Activated B cell treated with CpG ODN at 0.5 μM for 24 hours (primary cell): ENCODE measurements around the gene LEFTY2. TPM values are rescaled to one million over a fixed set of nuclear protein-coding genes. Genes with fewer than 3 reads are reported as not detected.
"Not testable (repeated sequence)": the region's sequence is repeated elsewhere in the genome, so short reads cannot be mapped to it uniquely, and the experiment has no call there.

Experiments
- ATAC-seq: fragments of 200-7000 bp; cut with Tn5 transposase; one replicate; pipeline ENCODE4 v1.10.0; 2021; ENCODE audit warnings: low read depth, mild to moderate bottlenecking, moderate library complexity
- CTCF ChIA-PET: fragments of 350-600 bp; sonication (Branson Sonifier 250); formaldehyde crosslinking; loops from one replicate; lab custom pipeline; 2021; ENCODE audit warnings: antibody characterized with exemption; lab: Charles Lee
- POLR2A ChIA-PET: fragments of 350-600 bp; sonication (Branson Sonifier 250); formaldehyde crosslinking; loops from one replicate; lab custom pipeline; 2021; ENCODE audit warnings: antibody characterized with exemption; lab: Charles Lee
- DNase-seq: peaks from one replicate; pipeline ENCODE4 v3.0.0; 2022
- H3K27ac Mint-ChIP-seq: one replicate; pipeline ENCODE4 v1.8.0; 2020; ENCODE audit warnings: mixed read lengths
- H3K27me3 Mint-ChIP-seq: one replicate; pipeline ENCODE4 v1.8.0; 2021; ENCODE audit warnings: mixed read lengths
- H3K36me3 Mint-ChIP-seq: one replicate; pipeline ENCODE4 v1.8.0; 2021; ENCODE audit warnings: low read depth, mixed read lengths
- H3K4me1 Mint-ChIP-seq: one replicate; pipeline ENCODE4 v1.8.0; 2021; ENCODE audit warnings: mixed read lengths
- H3K4me3 Mint-ChIP-seq: one replicate; pipeline ENCODE4 v1.8.0; 2020; ENCODE audit warnings: mild to moderate bottlenecking, mixed read lengths
- H3K9me3 Mint-ChIP-seq: one replicate; pipeline ENCODE4 v1.8.0; 2020; ENCODE audit warnings: mixed read lengths
- intact Hi-C: fragments of 100-400 bp; cut with micrococcal nuclease; formaldehyde crosslinking; loops from one replicate; pipeline ENCODE4 v1.15.1; 2024
- total RNA-seq: library from RNA; stranded (reverse); gene quantifications from 2 replicates; pipeline ENCODE4 v1.2.3, GENCODE V29; 2022
- TF ChIP-seq, protein P1 (sequence below): fragments of 200-600 bp; IDR thresholded peaks from one replicate; pipeline ENCODE4 v1.8.0; 2022; ENCODE audit warnings: antibody characterized with exemption, mild to moderate bottlenecking

Gene LEFTY2
- total RNA-seq, 1 donor from 2014 or later = not detected

GRCh38 chr1:225979421-225979820 lies 38.4 kb upstream of the LEFTY2 start:
- TF ChIP-seq, protein P1, sequence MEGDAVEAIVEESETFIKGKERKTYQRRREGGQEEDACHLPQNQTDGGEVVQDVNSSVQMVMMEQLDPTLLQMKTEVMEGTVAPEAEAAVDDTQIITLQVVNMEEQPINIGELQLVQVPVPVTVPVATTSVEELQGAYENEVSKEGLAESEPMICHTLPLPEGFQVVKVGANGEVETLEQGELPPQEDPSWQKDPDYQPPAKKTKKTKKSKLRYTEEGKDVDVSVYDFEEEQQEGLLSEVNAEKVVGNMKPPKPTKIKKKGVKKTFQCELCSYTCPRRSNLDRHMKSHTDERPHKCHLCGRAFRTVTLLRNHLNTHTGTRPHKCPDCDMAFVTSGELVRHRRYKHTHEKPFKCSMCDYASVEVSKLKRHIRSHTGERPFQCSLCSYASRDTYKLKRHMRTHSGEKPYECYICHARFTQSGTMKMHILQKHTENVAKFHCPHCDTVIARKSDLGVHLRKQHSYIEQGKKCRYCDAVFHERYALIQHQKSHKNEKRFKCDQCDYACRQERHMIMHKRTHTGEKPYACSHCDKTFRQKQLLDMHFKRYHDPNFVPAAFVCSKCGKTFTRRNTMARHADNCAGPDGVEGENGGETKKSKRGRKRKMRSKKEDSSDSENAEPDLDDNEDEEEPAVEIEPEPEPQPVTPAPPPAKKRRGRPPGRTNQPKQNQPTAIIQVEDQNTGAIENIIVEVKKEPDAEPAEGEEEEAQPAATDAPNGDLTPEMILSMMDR = no peak
- peaks cover 38% of the 10 kb centered on the region for H3K36me3 Mint-ChIP-seq
- no peaks in the 10 kb centered on the region for H3K9me3 Mint-ChIP-seq
- intact Hi-C loops = loop anchor here (2.0 to 5.0 kb wide), 4 partner anchors 57 to 552 kb away; partner anchors contain the start of genes LBR, PYCR2 and TMEM63A
- no peak overlapping the region for H3K4me3 Mint-ChIP-seq
- CTCF ChIA-PET = interaction anchor here (1.7 to 3.9 kb wide), 4 partner anchors 8 to 218 kb away, joined by 4 to 32 read pairs (median 18); no protein-coding TSS in a partner anchor
- no peak overlapping the region for H3K27ac Mint-ChIP-seq
- POLR2A ChIA-PET = interaction anchor here (0.7 to 3.9 kb wide), 5 partner anchors 16 to 512 kb away, joined by 3 to 22 read pairs (median 5); partner anchors contain the start of gene H3-3A
- ATAC-seq = no peak
- peaks cover 33% of the 10 kb centered on the region for H3K4me1 Mint-ChIP-seq
- no peak for DNase-seq
- no peaks in the 10 kb centered on the region for H3K27me3 Mint-ChIP-seq

GRCh38 chr1:225977937-225978748 lies 37.1 kb upstream of the LEFTY2 start:
- TF ChIP-seq, protein P1 = no peak
- Mint-ChIP-seq H3K27ac (peak overlapping the region; percentile 81), H3K4me3 (peak overlapping the region; percentile 63), H3K4me1 (peaks cover 33% of the 10 kb centered on the region), H3K36me3 (peaks cover 30% of the 10 kb centered on the region), H3K27me3 (no peaks in the 10 kb centered on the region), H3K9me3 (no peaks in the 10 kb centered on the region)
- intact Hi-C loops = loop anchor here (1.0 to 5.0 kb wide), 8 partner anchors 9 to 1465 kb away; partner anchors contain the start of genes LBR, PYCR2, SDE2 and TMEM63A
- peak; percentile 79 for ATAC-seq
- ChIA-PET CTCF (interaction anchor here (0.6 to 3.9 kb wide), 17 partner anchors 9 to 659 kb away, joined by 3 to 32 read pairs (median 3); partner anchors contain the start of genes H3-3A and SDE2), POLR2A (interaction anchor here (0.9 to 3.9 kb wide), 12 partner anchors 9 to 533 kb away, joined by 3 to 22 read pairs (median 6); partner anchors contain the start of genes H3-3A, SDE2 and TMEM63A)
- no peak for DNase-seq

GRCh38 chr1:225975146-225975545 lies 34.1 kb upstream of the LEFTY2 start:
- not testable (repeated sequence) for ATAC-seq, H3K27me3 Mint-ChIP-seq, DNase-seq, H3K9me3 Mint-ChIP-seq, H3K27ac Mint-ChIP-seq, H3K4me3 Mint-ChIP-seq
- intact Hi-C loops = loop anchor here (5.0 kb wide), 3 partner anchors 53 to 548 kb away; partner anchors contain the start of genes LBR, PYCR2 and TMEM63A
- Mint-ChIP-seq H3K4me1 (peaks cover 30% of the 10 kb centered on the region), H3K36me3 (peaks cover 16% of the 10 kb centered on the region)
- POLR2A ChIA-PET = interaction anchor here (0.9 to 2.1 kb wide), 2 partner anchors 197 to 508 kb away, joined by 4 to 5 read pairs; partner anchors contain the start of gene SRP9
- CTCF ChIA-PET = interaction anchor here (0.6 to 3.0 kb wide), 13 partner anchors 10 to 656 kb away, joined by 3 to 12 read pairs (median 4); partner anchors contain the start of genes SRP9 and TMEM63A

GRCh38 chr1:225974454-225974853 lies 33.4 kb upstream of the LEFTY2 start:
- H3K27me3 Mint-ChIP-seq = no peaks in the 10 kb centered on the region
- intact Hi-C loops = no loop called here
- CTCF ChIA-PET = interaction anchor here (1.0 to 3.0 kb wide), 9 partner anchors 11 to 655 kb away, joined by 3 to 12 read pairs (median 4); partner anchors contain the start of gene SRP9
- no peaks in the 10 kb centered on the region for H3K9me3 Mint-ChIP-seq
- H3K4me1 Mint-ChIP-seq = peaks cover 25% of the 10 kb centered on the region
- no peak for ATAC-seq
- TF ChIP-seq, protein P1 = no peak
- no peak for DNase-seq
- H3K4me3 Mint-ChIP-seq = no peak overlapping the region
- no peak overlapping the region for H3K27ac Mint-ChIP-seq
- H3K36me3 Mint-ChIP-seq = peaks cover 9% of the 10 kb centered on the region
- POLR2A ChIA-PET = interaction anchor here (0.9 to 2.1 kb wide), 2 partner anchors 197 to 508 kb away, joined by 4 to 5 read pairs; partner anchors contain the start of gene SRP9

GRCh38 chr1:225973158-225973557 lies 32.1 kb upstream of the LEFTY2 start:
- Mint-ChIP-seq H3K27me3 (no peaks in the 10 kb centered on the region), H3K4me3 (no peak overlapping the region), H3K27ac (no peak overlapping the region), H3K9me3 (no peaks in the 10 kb centered on the region), H3K36me3 (no peaks in the 10 kb centered on the region), H3K4me1 (peaks cover 19% of the 10 kb centered on the region)
- ChIA-PET POLR2A (no interaction called here), CTCF (interaction anchor here (1.5 to 3.0 kb wide), 3 partner anchors 10 to 499 kb away, joined by 3 to 9 read pairs (median 8); partner anchors contain the start of gene SRP9)
- DNase-seq (no peak), ATAC-seq (no peak)
- intact Hi-C loops = no loop called here
- TF ChIP-seq, protein P1 = no peak
